Neural progenitor cell (in vitro differentiated cells): ENCODE measurements around the gene MAP2. TPM values are rescaled to one million over a fixed set of nuclear protein-coding genes. Genes with fewer than 3 reads are reported as not detected.

Experiments used
- DNase-seq: peaks from one replicate; pipeline ENCODE4 v3.0.0-alpha.2; 2016; ENCODE audit warnings: low spot score
- H2AFZ ChIP-seq: fragments of 200-600 bp; sonication (generic); replicated peaks from 2 replicates; pipeline ENCODE4 v1.6.1; 2016; ENCODE audit warnings: antibody characterized with exemption
- H3F3A ChIP-seq: fragments of 200-600 bp; sonication (generic); 2 replicates; pipeline ENCODE4 v1.6.1; 2016; ENCODE audit warnings: antibody characterized with exemption, low read depth
- H3K27ac ChIP-seq: fragments of 200-600 bp; sonication (generic); 2 replicates; pipeline ENCODE4 v1.5.1; 2016; ENCODE audit warnings: mild to moderate bottlenecking
- H3K27me3 ChIP-seq: fragments of 200-600 bp; sonication (generic); 2 replicates; pipeline ENCODE4 v1.6.1; 2016; ENCODE audit warnings: mild to moderate bottlenecking, moderate library complexity
- H3K36me3 ChIP-seq: fragments of 200-600 bp; sonication (generic); 2 replicates; pipeline ENCODE4 v1.5.1; 2016
- H3K4me1 ChIP-seq: fragments of 200-600 bp; sonication (generic); 2 replicates; pipeline ENCODE4 v1.6.1; 2016; ENCODE audit warnings: mixed run types
- H3K4me2 ChIP-seq: fragments of 200-600 bp; sonication (generic); 2 replicates; pipeline ENCODE4 v1.6.1; 2016
- H3K4me3 ChIP-seq: fragments of 200-600 bp; sonication (generic); 2 replicates; pipeline ENCODE4 v1.5.1; 2016
- H3K79me2 ChIP-seq: fragments of 200-600 bp; sonication (generic); 2 replicates; pipeline ENCODE4 v1.6.1; 2016; ENCODE audit warnings: low read depth
- H3K9ac ChIP-seq: fragments of 200-600 bp; sonication (generic); 2 replicates; pipeline ENCODE4 v1.6.1; 2016
- H3K9me3 ChIP-seq: fragments of 200-600 bp; sonication (generic); 2 replicates; pipeline ENCODE4 v1.5.1; 2016; ENCODE audit warnings: low read depth
- H4K20me1 ChIP-seq: fragments of 200-600 bp; sonication (generic); 2 replicates; pipeline ENCODE4 v1.6.1; 2016; ENCODE audit warnings: low read depth
- H3K27ac Mint-ChIP-seq: 3 replicates; pipeline ENCODE4 v1.8.0; 2021; ENCODE audit warnings: mixed read lengths
- H3K27me3 Mint-ChIP-seq: 2 replicates; pipeline ENCODE4 v1.8.0; 2022; ENCODE audit warnings: low read depth, mild to moderate bottlenecking, inconsistent platforms, moderate library complexity, mixed read lengths; ENCODE audit not compliant: insufficient read depth
- H3K36me3 Mint-ChIP-seq: 3 replicates; pipeline ENCODE4 v1.8.0; 2021; ENCODE audit warnings: mixed read lengths
- H3K4me1 Mint-ChIP-seq: 3 replicates; pipeline ENCODE4 v1.8.0; 2021; ENCODE audit warnings: mixed read lengths
- H3K4me3 Mint-ChIP-seq: 3 replicates; pipeline ENCODE4 v1.8.0; 2021; ENCODE audit warnings: mild to moderate bottlenecking, moderate library complexity, mixed read lengths
- H3K9me3 Mint-ChIP-seq: 3 replicates; pipeline ENCODE4 v1.8.0; 2020; ENCODE audit warnings: mixed read lengths
- CTCF ChIP-seq: fragments of 200-600 bp; sonication (generic); IDR thresholded peaks from 2 replicates; pipeline ENCODE4 v1.5.1; 2017; ENCODE audit warnings: antibody characterized with exemption, mild to moderate bottlenecking
- EZH2 ChIP-seq: fragments of 200-600 bp; sonication (generic); IDR thresholded peaks from 2 replicates; pipeline ENCODE4 v1.6.1; 2017; ENCODE audit warnings: antibody characterized with exemption, mild to moderate bottlenecking, moderate library complexity
- EZH2phosphoT487 ChIP-seq: fragments of 200-600 bp; sonication (generic); IDR thresholded peaks from 2 replicates; pipeline ENCODE4 v1.6.1; 2017; ENCODE audit warnings: antibody characterized with exemption
- total RNA-seq: library from RNA; depleted of rRNA; stranded (reverse); fragments of >200 nt; gene quantifications from 2 replicates; pipeline ENCODE4 v1.2.3, GENCODE V29; 2015; ENCODE audit warnings: low replicate concordance

The MAP2 gene
- total RNA-seq, 1 donor from 2014 or later = 102 TPM

GRCh38 chr2:209532321-209532720, 108.5 kb downstream of the MAP2 start:
- Histone ChIP-seq H3K4me2 (no peak overlapping the region), H2AFZ (no peak overlapping the region), H3K9ac (no peak overlapping the region), H3K27me3 (no peaks in the 10 kb centered on the region), H3K4me1 (no peaks in the 10 kb centered on the region), H3K79me2 (no peaks in the 10 kb centered on the region), H4K20me1 (no peaks in the 10 kb centered on the region), H3K4me3 (no peak overlapping the region), H3F3A (no peaks in the 10 kb centered on the region), H3K36me3 (no peaks in the 10 kb centered on the region), H3K9me3 (no peaks in the 10 kb centered on the region), H3K27ac (no peak overlapping the region)
- H3K27me3 Mint-ChIP-seq = no peaks in the 10 kb centered on the region
- H3K4me3 Mint-ChIP-seq = no peak overlapping the region
- no peaks in the 10 kb centered on the region for H3K9me3 Mint-ChIP-seq
- H3K36me3 Mint-ChIP-seq = peaks cover 33% of the 10 kb centered on the region
- H3K27ac Mint-ChIP-seq = no peak overlapping the region
- DNase-seq = no peak
- TF ChIP-seq CTCF = no peak
- no peak for TF ChIP-seq EZH2phosphoT487
- no peak for TF ChIP-seq EZH2
- peaks cover 2% of the 10 kb centered on the region for H3K4me1 Mint-ChIP-seq

GRCh38 chr2:209533391-209533790, 109.5 kb downstream of the MAP2 start:
- no peaks in the 10 kb centered on the region for H4K20me1 ChIP-seq
- H3K4me3 ChIP-seq = no peak overlapping the region
- H3K27ac ChIP-seq = no peak overlapping the region
- H2AFZ ChIP-seq = no peak overlapping the region
- no peak for DNase-seq
- no peak for TF ChIP-seq CTCF
- TF ChIP-seq EZH2phosphoT487 = no peak
- TF ChIP-seq EZH2 = no peak
- no peaks in the 10 kb centered on the region for H3K4me1 Mint-ChIP-seq
- H3K9me3 Mint-ChIP-seq = no peaks in the 10 kb centered on the region
- H3K27me3 Mint-ChIP-seq = no peaks in the 10 kb centered on the region
- no peaks in the 10 kb centered on the region for H3K9me3 ChIP-seq
- no peaks in the 10 kb centered on the region for H3K4me1 ChIP-seq
- no peaks in the 10 kb centered on the region for H3K27me3 ChIP-seq
- no peak overlapping the region for H3K4me3 Mint-ChIP-seq
- H3K36me3 Mint-ChIP-seq = peaks cover 26% of the 10 kb centered on the region
- H3K79me2 ChIP-seq = no peaks in the 10 kb centered on the region
- no peaks in the 10 kb centered on the region for H3F3A ChIP-seq
- no peak overlapping the region for H3K27ac Mint-ChIP-seq
- H3K36me3 ChIP-seq = no peaks in the 10 kb centered on the region
- H3K4me2 ChIP-seq = no peak overlapping the region
- H3K9ac ChIP-seq = no peak overlapping the region

GRCh38 chr2:209534228-209534627, 110.4 kb downstream of the MAP2 start:
- H2AFZ ChIP-seq = no peak overlapping the region
- Mint-ChIP-seq H3K4me3 (no peak overlapping the region), H3K4me1 (no peaks in the 10 kb centered on the region), H3K27ac (no peak overlapping the region), H3K9me3 (no peaks in the 10 kb centered on the region), H3K36me3 (peaks cover 28% of the 10 kb centered on the region), H3K27me3 (no peaks in the 10 kb centered on the region)
- no peaks in the 10 kb centered on the region for H3K36me3 ChIP-seq
- no peaks in the 10 kb centered on the region for H4K20me1 ChIP-seq
- H3K27ac ChIP-seq = no peak overlapping the region
- H3K9me3 ChIP-seq = no peaks in the 10 kb centered on the region
- TF ChIP-seq EZH2 = no peak
- TF ChIP-seq EZH2phosphoT487 = no peak
- TF ChIP-seq CTCF = no peak
- H3K4me1 ChIP-seq = no peaks in the 10 kb centered on the region
- no peaks in the 10 kb centered on the region for H3K79me2 ChIP-seq
- DNase-seq = no peak
- no peaks in the 10 kb centered on the region for H3F3A ChIP-seq
- H3K27me3 ChIP-seq = no peaks in the 10 kb centered on the region
- H3K4me3 ChIP-seq = no peak overlapping the region
- H3K9ac ChIP-seq = no peak overlapping the region
- no peak overlapping the region for H3K4me2 ChIP-seq

- no peak overlapping the region for H3K27ac ChIP-seq
- H3K4me2 ChIP-seq = no peak overlapping the region
- no peak for TF ChIP-seq EZH2
- TF ChIP-seq EZH2phosphoT487 = no peak
- no peak for TF ChIP-seq CTCF
- H2AFZ ChIP-seq = no peak overlapping the region
- H3K4me1 ChIP-seq = no peaks in the 10 kb centered on the region
- H3K27me3 Mint-ChIP-seq = peaks cover 2% of the 10 kb centered on the region
- no peaks in the 10 kb centered on the region for H3K27me3 ChIP-seq
- H3K4me1 Mint-ChIP-seq = no peaks in the 10 kb centered on the region
- no peaks in the 10 kb centered on the region for H4K20me1 ChIP-seq
- no peak overlapping the region for H3K4me3 Mint-ChIP-seq
- H3K9ac ChIP-seq = no peak overlapping the region
- H3K36me3 Mint-ChIP-seq = peaks cover 36% of the 10 kb centered on the region
- H3K79me2 ChIP-seq = no peaks in the 10 kb centered on the region
- no peak overlapping the region for H3K4me3 ChIP-seq
- H3F3A ChIP-seq = no peaks in the 10 kb centered on the region
- H3K36me3 ChIP-seq = no peaks in the 10 kb centered on the region
- peaks cover 5% of the 10 kb centered on the region for H3K9me3 Mint-ChIP-seq
- H3K9me3 ChIP-seq = no peaks in the 10 kb centered on the region
- DNase-seq = no peak
- no peak overlapping the region for H3K27ac Mint-ChIP-seq
These were observed 112.5 kb downstream of the MAP2 start for GRCh38 chr2:209536363-209536762.
